GM21447 (cell line): Measurements from ENCODE around the gene AGMO.

ENCODE experiments used
- ATAC-seq: cut with Tn5 transposase; IDR thresholded peaks from one replicate; pipeline ENCODE4 v1.9.1; 2021; ENCODE audit not compliant: unreplicated experiment

AGMO gene

DNA sequence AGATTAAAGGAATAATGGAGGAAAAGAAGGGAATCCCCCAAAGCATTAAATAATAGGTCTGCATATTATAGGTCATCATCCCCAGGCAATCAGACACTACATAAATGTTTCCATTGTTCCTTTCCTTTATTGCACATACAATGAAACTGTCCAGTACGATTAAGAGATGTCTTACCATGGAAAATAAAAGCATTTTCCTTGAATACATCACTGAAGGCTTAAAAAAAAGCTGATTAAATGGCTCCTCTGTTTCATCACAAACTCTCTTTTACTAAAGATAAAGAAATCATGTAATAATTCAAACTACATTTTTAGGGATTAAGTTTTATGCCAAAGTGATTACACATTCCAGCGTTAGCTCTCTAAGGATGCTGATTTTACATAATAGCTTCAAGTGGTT is 316.0 kb downstream of the AGMO start:
- no peak for ATAC-seq

DNA sequence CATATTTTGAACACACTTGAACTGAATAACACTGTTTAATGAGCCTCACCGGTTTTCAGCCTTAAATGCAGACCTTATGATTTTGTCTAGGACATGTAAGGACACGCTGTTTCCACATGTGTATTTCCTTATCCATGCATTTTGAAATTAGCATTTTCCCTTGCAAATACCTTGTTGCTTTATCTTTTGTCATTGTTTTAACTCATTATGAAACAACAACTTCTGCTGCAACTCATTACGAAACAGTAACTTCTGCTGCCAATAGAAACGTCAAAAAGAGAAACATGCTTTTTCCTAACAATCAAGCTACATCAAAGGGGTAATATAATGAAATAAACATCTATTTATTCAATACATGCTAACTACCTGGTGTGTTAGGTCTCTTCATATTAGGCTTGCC is 322.0 kb downstream of the AGMO start:
- ATAC-seq, result no peak

DNA sequence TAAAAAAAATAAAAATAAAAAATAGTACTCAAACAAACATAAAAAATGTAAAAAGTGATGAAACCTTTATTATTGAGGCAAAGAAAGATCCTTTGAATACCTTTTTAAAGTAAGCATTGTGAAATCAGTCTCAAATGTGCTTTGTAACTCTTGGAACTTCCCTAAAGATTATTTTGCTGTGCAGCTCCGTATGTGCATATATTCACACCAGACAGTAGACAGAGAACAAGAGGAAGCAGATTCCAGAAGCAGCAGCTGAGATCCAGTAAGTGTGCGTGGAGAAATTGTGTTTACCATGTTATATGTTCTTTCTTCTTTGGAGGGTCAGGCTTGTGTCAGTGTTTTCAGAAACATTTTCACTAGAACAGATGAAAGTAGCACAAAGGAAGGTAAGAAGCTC is 324.9 kb downstream of the AGMO start:
- ATAC-seq, result no peak

DNA sequence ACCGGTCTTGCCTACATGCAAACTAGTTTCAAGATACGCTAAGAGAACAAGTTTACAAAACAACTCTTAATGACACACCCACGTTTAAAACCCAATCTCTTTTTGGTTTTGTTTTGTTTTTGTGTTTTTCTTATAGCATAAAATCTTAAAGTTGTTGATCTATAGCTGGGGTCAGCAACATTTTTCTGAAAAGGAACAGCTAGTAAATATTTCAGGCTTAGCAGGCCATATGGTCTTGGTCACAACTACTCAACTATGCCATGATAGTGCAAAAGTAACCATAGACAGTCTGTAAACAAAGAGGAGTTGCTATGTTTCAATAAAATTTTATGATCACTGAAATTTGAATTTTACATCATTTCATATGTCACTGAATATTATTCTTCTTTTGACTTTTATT is 327.4 kb downstream of the AGMO start:
- ATAC-seq, result no peak

DNA sequence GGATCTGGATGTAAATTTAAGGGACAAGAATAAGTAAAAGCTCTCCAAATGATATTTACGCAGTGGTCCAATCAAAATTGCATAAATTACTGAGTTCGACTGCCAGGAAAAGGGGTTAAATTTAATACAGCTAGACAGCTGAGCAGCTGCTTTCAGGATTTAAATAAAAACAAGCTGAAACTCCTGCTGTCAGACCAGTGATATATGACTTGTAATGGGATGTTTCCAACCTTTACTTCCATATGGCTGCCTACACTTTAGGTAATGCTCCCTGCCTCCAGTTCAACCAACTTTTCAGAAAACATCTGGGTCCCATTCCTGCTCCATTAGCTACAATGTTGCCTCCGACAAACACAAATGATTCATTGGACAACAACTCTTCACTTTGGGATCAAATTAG is 333.0 kb downstream of the AGMO start:
- ATAC-seq, result no peak

DNA sequence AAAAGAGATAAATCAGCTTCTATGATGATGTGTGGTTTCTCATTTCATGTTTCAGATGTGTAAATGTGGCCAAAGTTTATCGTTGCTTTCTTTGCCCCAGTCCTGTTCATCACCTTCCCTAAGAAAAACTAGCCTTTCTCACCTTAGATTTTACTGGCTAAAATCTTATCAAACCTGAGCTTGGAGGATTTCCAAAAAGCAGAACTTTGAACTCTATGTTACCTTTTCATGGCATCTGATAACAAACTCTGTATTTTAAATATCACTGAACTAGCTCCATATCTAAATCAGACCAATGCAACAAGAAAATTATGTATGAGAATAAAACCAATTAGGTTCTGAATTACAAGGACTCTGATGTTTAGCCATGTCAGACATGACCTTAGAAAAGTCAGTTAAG is 335.8 kb downstream of the AGMO start:
- no peak for ATAC-seq

DNA sequence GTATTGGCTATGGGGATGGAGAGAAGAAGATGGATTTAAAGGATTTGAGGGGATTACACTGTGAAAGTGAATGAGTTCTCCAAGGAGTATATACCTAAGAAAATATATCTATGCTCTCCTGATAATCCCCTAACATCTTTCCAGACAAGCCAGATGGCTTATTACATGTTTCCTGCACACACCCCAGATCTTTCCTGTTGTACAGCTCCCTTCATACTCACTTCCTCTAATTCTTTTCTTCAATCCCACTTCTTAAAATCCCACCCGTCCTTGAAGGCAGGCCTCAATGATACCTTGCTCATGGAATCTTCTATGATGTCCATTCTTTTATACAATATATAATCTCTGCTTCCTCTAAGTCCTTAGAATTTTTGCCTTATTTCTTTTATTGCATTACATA is 342.1 kb downstream of the AGMO start:
- no peak for ATAC-seq

DNA sequence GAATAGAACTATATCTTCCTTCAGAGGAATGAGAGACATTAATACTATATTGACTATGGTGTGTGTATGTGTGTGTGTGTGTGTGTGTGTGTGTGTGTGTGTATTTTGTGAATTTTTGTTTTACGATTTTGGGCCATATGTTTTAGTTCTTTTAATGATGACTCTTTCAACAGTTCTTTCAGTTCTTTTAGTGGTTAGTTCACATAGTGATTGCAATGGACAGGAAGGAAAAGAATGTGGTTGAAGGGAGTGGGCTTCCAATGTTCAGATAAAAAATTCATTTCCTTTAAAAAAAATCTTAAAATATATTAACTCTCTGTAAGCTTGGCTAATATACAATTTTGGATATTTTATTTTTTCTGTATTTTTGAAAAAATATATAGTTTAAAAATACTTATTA is 343.6 kb downstream of the AGMO start:
- no peak for ATAC-seq

DNA sequence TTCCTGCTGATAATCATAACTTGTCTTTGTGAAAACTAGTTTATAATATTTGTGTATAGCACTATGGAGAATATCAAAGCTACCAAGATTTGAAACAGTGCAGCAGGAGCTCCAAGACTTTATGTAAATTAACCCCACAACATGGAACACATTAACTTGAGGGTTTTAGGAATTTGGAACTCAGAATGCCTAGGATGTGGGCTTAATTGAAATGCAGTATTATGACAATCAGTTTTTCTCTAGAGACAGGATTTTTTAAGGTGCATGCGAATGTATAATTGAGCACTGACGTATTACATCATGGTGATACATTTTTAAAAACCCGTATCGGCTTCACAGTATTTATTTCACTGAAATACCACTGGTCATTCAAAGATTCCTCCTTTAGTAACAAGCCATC is 346.2 kb downstream of the AGMO start:
- ATAC-seq, result no peak

DNA sequence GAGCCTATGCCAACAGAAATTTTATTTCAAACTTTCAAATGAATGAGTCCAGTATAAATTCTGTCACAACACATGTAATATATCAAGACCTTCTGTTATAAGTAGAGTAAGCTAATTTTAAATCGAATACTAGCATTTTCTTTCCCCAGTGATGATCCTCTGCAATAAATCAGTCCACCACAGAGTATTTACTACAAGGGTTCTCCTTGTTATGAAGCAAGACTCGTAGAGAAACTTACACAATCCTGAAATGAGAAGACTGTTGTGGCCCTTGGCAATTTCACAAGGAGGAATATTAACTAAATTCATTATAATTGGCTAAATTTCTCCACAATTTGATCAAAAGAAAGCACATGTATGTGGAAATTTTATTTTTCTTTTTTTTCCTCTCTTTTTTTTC is 346.8 kb downstream of the AGMO start:
- ATAC-seq, result no peak

DNA sequence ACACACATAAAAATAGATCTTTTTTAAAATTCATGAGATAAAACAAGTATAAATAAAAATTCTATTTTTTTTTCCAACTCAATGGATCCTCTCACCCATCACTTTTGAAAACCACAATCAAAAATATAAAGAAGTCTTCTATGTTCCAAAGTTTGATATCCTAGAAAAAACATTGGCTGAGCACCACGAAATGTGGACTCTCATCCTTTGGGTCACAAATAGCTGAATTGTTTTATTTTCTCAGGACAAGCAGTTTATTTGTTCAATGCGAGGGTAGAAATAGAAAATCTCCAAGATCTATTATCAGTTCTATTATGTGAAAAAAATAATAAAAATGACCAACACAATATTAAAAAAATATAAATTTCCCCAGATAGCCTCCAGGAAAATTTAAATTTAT is 348.7 kb downstream of the AGMO start:
- ATAC-seq, result no peak

DNA sequence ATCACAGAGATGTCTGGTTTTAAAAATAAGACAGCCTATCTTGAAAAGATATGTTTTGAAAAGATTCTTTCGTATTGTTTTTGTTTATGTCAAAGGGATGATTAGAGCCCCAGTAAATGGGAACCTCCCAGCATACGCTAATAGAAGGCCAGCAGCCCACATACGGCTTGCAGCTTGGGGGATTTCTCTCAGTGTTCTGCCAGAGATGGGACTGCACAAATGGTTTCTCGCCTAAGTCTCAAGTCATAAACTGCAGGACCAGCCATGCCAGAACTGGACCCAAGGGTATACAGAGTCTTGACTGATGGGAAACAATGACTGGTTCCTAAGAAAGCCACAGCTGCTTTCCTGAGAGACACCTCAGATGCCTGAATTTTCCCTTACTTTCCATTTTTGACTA is 352.4 kb downstream of the AGMO start:
- ATAC-seq, result no peak

DNA sequence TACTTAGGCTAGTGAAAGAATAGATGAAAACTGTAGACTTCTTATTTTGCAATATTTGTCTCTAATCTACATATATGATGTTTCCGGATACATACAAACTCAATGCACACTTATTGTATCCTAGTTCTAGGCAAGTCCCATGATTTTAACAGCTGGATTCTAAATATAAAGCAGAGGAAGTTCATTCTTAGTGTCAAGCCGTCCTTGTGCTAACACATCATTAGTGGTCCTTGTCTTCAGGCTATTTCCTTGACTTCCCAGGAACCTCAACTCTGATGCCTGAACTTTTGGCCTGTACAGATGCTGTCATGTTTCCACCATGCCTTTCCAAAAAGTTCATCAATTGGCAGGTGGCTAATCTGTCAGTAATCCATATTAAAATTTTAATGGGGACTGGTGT is 357.4 kb downstream of the AGMO start:
- ATAC-seq, result no peak

DNA sequence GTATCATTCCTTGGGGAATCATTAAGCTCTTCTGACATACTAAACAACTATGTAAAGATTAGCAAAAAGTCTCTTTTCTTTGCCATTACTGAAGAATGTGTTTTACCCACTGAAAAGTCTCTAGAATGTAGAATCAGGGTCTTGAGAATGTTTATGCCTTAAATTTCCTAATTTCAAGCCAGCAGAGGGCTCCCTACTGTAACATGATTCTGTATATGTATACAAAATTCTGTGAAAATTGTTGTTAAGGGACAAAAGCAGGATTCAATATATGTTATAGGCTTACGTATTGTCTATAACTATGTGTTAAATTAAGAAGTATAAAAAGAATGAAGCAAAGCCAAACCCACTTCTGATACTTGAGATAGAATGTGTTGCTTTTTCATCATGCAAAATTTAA is 362.3 kb downstream of the AGMO start:
- ATAC-seq, result no peak

DNA sequence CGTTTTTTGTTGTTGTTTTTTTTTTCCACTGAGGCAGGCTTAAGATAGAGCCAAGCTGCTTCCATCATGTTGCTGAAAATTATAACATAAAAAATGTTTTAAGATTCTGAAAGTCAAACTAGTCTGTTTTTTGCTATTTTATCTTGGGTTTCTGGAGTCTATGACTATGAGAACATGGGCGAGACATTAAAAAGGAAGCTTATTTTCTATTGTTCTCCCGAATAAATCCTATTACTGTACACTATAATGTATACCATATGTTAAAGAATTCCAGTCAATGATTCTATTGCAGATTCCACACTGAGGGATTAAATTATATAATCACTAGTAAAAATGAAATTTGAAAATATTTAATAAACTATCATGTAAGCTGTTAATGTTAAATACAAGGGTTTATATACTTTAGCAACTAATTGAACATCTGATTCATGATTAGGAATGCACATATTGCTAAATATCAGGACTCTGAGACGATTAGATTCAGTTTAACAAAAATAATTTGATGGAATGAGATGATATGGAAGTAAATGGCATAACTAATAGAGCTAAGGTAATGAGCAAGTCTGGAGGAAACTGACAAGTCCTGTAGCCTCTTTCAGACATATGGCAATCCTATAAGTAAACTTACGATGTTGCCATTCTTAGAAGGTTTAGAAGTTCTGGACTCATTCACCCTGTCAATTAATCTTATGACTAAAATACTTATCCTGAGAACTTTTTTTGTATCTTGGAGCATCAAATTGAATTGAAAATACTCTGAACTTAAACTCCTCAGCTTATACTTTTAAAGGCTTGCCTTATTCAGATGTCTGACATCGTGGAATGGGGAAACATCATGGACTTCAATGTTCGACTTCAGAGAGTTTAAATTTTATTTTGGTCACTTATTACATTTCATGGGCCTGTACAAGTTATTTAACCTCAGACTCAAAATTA is 364.5 kb downstream of the AGMO start:
- no peak for ATAC-seq

DNA sequence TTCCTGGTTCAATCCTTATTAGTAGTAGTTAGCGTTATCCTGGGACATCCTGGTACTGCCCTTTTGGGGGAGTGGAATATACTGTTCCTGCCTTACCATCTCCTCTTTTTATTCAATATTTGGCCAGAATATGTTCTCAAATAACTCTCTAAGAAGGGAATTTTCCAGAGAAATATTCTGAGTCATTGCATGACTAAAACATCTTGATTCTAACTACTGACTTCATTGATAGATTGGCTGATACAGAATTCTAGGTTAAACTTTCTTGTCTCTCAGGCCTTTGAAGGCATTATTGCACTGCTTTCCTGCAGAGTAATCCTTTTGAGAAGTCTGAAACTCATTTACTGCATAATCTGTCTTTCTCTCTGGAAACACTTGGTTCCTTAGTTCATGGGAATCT is 383.8 kb downstream of the AGMO start:
- ATAC-seq, result no peak

DNA sequence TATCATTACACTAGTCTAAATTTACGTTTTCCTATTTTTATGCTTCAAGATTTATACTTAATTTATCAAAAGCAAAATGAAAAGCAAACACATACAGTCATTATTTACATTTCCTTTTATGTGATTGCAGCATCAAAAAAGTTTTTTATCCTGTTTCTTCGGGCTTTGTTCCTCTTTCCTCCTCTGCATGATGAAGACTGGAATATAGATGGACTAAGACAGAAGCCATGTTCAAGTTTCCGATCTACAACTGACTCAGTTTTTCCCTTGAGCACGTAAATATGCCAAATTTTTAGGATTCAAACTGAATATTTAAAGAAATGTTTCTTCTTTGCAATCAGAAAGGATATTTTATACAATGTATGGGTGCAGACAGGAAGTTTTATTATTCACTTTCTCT is 385.7 kb downstream of the AGMO start:
- no peak for ATAC-seq

DNA sequence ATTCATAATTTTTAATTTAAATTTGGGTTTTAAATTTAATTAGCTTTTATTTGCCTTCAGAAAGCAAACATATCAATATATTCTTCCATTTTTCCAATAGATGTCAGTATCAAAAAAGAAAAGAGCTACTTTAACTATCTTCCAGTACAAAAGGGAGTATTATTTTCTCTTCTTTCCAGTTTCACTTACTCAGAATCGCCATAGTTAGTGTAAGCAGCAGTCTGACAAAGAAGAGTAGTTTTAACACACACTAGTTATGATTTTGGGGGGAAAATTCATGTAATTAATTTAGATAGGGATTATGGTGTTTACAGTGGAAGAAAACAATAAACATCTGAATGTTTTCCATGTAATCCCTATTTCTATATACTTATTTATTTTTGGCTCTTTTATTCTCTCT is 386.7 kb downstream of the AGMO start:
- ATAC-seq, result no peak

DNA sequence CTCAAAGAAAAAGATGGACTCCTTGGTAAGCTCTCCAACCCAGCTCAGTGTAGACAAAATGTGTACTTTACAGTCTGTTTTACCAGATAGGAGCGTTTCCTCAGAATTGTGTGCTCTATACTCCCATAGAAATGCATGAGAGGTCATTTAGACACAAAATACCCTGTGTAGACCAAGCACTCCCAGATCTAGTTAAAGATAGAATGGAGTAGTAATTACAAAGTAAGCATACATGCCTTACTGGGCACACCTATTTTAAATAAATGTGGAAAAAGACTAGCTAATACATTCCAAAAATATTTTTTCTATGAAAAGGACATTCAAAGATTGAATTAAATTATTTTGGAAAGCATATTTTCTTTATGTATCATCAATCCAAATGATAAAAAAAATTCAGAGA is 387.3 kb downstream of the AGMO start:
- no peak for ATAC-seq

DNA sequence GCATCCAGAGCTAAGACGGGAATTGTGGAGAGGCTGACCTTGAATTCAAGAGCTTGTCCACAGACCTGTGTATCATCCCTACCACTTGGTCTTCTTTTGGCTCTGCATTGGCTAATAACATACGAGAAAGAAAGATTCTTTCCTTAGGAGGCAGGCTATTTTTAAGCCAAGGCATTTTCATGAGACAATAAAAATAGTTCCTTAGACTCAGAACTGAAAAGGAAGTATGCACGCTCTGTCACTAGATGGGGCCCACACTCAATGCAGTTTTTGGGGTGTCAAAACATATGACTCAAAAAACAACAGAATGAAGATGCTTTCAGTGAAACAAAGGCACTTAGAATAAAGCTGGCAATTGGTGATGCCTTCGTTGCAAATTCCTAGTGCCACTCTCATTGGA is 393.3 kb downstream of the AGMO start:
- no peak for ATAC-seq

DNA sequence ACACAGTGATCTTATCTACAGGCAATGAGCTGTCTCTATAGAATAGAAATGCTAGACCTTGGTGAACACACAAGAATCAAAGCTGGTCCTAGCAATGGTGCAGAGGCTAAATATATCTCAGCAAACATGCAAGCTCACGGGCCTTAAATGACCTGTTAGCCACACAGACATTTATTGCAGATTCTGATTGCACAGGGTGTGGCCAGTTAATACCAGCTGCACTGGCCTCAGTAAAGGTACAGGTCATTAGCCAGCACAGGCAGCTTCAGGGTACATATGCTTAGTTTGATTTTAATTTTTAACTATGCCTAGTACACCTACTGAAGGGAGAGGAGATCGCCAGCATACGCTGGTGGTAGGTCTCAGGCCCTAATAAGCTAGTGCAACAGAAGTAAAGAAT is 393.9 kb downstream of the AGMO start:
- ATAC-seq, result no peak

DNA sequence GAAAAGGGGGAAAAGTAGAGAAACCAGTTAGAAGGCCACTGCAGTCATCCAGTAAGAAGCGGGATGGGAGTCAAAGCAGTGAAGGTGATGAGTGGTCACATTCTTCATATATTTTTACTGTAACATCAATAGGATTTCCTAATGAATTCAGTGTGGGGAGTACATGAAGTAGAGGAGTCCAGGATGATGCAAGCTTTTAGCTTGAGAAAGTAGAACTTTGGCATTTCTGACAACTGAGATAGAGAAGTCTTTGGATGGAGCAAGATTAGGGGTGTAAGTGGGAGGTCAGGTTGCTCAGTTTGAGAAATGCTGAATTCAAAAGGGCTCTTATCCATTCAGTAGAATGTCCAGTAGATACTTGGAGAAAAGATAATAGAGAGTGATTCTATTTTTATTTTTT is 395.2 kb downstream of the AGMO start:
- ATAC-seq, result no peak

DNA sequence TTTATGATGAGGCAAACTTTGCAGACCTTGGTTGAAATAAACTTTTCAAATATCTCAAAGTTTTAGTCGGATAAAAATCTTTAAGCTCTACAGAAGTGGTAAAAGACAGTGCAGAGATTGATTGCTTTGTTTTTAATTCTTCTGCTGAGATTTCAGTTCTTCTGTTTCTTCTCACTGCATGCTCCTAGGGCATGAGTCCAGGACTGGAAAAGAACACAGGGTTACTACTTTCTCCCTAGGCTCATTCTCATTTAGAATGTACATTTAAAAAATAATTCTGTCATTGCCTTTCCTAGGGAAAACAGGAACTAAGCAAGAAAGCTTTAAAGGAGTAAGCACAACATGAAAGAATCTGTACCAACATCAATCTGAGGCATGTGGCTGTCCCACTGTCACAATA is 402.6 kb downstream of the AGMO start:
- no peak for ATAC-seq
